GM18858 (cell line): ENCODE data around the gene CLEC18A.
"Not testable (repeated sequence)": the region's sequence is repeated elsewhere in the genome, so short reads cannot be mapped to it uniquely, and the experiment has no call there.

Source experiments
- ATAC-seq: cut with Tn5 transposase; IDR thresholded peaks from one replicate; pipeline ENCODE4 v1.9.1; 2021; ENCODE audit not compliant: unreplicated experiment

CLEC18A gene

DNA sequence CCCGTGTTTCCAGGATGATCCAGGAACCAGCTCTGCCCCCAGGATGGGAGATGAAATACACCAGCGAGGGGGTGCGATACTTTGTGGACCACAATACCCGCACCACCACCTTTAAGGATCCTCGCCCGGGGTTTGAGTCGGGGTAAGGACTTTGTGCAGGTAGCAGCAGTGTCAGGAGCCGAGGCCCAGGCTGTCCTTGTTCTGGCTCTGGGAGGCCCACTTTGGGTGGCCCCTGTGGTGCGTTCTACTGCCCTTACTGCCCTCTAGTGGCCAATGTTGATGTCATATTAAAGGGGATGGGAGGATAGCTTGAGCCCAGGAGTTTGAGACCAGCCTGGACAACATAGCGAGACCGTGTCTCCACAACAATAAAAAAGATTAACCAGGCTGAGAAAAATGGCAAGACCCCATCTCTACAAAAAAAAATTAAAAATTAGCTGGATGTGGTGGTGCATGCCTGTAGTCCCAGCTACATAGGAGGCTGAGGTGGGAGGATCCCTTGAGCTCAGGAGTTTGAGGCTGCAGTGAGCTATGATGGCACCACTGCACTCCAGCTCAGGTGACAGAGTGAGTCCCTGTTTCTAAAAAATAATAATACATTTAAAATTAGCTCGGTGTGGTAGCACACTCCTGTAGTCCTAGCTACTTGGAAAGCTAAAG is 20.9 kb upstream of the CLEC18A start:
- no peak for ATAC-seq

DNA sequence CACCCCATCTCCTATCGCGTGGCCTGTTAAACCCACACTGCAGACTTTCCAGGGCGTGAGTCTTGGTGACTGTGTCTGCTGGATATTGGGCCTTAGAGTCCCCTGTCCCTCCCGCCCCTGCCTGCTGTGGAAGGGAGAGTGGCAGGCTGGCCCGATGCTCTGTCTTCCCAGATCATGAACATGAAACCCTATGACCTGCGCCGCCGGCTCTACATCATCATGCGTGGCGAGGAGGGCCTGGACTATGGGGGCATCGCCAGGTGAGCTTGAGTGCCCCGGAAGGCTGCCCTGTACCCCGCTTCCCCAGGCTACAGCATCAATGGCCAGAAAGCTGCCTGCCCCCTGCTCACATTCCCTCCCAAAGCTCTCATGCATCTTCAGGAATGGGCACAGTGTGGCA is 19.5 kb upstream of the CLEC18A start:
- ATAC-seq: no peak

DNA sequence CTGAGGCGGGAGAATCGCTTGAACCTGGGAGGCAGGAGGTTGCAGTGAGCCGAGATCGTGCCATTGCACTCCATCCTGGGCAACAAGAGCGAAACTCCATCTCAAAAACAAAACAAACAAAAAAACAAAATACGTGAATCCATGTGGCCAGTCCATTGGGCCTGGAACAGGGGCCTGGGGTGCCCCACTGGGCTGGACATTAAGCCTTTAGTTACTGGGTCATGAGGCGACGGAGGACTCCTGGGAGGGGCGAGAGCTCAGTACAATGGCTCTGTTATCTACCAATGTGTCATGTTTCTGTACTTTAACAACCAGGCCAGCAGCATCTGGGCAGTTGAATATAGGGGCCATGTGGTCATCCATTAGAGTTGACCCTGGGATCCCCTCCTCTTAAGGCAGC is 18.9 kb upstream of the CLEC18A start:
- no peak for ATAC-seq

DNA sequence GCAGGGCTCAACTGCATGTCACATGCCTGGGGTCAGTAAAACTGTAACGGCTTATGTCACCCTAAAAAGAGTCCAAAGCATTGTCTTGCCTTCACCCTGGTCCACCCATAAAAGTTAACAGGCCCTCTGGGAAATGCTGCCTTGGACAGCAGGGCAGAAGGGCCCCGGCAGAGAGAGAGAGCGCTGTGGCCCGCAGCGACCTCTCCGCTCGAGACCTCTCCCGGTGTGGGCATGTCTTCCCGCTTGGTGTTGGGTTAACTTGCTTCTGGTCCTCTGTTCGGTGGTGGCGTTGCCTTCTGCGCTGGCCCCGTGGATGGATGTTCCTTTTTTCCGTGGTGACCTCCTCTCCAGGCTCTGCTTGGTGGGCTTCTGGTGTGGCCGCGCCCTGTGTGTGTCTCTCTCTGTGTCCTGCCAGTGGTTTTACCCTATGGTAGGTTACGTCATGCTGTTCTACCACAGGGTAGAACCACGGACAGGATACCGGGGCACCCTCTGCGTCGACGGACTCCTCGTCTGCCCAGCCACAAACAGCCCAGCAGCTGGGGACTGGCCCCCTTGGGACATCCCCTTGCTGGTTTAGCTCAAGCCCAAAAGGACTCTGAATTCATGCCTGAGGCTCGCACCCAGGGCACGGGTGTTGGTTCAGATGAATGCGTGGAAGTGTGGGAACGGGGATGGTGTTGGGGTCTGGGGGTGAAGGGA is 18.3 kb upstream of the CLEC18A start:
- no peak for ATAC-seq

DNA sequence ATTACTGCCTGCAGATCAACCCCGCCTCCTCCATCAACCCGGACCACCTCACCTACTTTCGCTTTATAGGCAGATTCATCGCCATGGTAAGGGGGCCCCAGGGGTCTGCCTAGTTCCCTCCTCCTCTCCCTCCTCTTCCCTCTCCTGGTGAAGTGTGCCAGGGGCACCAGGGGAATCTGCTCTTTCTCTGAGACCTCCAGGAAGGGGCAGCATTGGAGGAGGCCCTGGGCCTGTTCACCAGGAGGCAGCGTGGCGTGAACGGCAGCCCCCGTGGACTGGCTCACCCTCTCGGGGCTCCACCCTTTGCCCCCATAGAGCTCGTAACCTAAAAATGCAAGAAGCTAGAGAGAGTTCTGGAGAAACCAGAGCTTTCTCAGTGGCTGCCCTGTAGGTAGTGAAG is 17.1 kb upstream of the CLEC18A start:
- no peak for ATAC-seq

DNA sequence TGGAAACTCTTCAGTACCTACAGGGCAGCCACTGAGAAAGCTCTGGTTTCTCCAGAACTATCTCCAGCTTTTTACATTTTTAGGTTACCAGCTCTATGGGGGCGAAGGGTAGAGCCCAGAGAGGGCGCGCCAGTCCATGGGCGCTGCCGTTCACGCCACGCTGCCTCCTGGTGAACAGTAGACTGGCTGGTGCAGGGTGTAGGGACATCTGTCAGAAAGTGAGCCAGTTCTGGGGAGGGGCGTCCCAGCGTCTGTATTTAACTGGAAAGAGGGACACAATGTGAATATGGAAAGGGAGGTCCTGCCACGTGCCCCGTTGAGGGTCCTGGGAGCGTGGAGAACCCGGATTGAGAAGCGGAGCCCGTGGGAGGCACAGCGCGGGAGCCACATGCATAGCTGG is 16.4 kb upstream of the CLEC18A start:
- ATAC-seq: no peak

DNA sequence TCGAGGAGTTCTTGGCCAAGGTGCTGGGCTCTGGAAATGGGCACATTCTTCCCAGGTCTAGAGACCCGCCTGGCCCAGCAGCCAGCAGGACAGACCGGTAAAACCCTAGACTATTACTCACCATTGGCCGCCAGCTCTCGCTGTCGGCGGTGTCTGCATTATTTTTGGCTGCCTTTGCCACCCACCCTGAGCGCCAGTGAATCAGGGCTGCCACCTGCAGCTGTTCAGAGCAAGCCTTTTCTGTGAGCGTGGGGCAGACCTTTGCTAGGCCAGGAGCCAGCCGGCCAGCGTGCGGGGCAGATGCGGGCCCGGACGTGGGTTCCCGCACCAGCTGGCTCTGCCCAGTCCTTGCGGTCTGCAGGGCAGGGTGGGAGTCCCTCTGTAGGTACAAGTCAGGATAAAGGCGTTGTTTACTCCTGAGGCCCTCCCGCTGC is 15.8 kb upstream of the CLEC18A start:
- no peak for ATAC-seq

DNA sequence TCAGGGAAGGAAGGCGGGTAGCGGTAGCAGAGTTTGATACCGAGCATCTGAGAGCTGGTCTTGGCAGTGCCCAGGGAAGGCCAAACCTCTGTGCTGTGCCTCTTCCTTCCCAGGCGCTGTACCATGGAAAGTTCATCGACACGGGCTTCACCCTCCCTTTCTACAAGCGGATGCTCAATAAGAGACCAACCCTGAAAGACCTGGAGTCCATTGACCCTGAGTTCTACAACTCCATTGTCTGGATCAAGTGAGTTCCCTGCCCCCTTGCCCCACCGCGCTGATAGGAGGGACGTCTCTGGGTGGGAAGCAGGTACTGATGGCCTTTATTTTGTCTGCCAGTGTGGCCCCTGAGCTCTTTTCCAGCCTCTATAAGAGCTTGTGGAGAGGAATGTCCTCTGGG is 15.4 kb upstream of the CLEC18A start:
- no peak for ATAC-seq

DNA sequence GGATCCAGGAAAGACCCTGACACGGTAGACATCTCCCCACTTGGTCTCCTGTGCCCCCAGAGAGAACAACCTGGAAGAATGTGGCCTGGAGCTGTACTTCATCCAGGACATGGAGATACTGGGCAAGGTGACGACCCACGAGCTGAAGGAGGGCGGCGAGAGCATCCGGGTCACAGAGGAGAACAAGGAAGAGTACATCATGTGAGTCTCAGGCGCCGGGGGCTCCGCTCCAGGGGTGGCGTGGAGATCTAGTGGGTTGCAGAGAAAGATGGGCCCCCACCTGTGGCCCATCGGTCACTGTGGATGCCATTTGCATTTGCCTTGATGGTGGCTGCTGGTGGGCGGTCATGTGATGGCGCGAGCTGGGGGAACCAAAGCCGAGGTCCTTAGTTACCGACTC is 14.9 kb upstream of the CLEC18A start:
- no peak for ATAC-seq

DNA sequence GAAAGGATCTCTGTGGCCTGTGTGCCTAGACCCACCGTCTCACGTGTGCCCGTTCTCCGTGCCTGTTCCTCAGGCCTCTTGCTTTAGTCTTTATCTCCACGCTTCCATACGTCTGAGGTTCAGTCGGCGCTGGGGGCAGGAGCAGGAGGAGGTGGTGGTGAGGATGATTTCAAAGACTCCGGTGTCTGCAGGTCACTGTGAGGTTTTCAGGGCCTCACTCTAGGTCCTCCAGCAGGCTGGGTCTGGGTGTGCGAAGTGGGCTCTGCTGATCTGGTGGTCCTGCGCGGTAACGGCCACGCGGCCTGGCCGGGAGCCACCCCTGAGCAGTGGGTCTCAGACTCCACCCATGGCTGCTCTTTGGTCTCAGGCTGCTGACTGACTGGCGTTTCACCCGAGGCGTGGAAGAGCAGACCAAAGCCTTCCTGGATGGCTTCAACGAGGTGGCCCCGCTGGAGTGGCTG is 14.4 kb upstream of the CLEC18A start:
- ATAC-seq: no peak

DNA sequence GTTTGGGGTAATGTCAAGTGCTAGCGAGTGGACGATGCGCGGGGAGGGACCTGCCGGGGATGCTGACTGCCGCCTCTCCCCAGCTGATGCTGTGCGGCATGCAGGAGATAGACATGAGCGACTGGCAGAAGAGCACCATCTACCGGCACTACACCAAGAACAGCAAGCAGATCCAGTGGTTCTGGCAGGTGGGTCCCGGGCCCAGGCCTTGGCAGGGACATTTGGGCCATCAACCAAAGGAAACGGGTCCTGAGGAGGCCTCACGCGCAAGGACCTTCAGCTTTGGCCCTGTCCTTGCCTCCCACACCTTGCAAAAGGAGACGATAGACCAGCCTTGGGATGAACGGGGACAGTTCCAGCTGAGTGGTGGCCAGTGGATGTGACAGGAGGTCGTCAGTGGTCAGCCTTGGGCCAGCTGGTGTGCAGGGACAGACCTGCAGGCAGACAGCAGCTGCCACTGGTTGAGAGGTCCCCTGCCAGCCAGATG is 13.6 kb upstream of the CLEC18A start:
- no peak for ATAC-seq

DNA sequence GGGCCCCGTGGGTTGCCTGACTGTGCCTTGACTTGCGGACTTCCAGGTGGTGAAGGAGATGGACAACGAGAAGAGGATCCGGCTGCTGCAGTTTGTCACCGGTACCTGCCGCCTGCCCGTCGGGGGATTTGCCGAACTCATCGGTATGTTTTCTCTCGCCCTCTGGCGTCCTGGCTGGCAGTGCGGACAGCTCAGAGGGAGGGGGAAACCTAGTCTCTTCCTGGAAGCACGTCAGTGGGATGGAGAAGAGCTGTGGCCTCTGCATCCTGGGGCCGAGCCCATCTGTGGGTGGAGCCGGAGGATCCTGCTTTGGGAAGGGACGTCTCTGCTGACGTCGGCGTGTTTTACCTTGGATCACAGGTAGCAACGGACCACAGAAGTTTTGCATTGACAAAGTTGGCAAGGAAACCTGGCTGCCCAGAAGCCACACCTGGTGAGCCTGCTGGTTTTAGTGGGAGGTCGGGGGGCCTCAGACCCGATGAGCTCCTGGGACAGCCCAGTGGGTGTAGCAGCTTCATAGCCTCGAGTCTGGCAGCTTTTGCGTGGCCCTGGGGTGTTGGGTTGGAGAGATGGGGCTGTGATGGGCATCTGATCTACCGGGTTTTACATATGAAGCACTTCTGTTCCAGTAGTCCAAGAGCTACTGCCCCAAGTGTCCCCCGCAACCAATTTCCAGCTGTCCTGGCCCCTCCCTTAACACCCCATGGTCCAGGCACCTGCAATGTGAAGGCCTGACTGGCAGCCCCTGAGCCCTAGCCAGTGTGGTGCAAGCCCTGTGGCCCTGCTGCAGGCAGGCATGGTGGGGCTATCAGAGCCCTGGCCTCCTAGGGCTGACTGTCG is 11.9 kb upstream of the CLEC18A start:
- ATAC-seq: no peak

DNA sequence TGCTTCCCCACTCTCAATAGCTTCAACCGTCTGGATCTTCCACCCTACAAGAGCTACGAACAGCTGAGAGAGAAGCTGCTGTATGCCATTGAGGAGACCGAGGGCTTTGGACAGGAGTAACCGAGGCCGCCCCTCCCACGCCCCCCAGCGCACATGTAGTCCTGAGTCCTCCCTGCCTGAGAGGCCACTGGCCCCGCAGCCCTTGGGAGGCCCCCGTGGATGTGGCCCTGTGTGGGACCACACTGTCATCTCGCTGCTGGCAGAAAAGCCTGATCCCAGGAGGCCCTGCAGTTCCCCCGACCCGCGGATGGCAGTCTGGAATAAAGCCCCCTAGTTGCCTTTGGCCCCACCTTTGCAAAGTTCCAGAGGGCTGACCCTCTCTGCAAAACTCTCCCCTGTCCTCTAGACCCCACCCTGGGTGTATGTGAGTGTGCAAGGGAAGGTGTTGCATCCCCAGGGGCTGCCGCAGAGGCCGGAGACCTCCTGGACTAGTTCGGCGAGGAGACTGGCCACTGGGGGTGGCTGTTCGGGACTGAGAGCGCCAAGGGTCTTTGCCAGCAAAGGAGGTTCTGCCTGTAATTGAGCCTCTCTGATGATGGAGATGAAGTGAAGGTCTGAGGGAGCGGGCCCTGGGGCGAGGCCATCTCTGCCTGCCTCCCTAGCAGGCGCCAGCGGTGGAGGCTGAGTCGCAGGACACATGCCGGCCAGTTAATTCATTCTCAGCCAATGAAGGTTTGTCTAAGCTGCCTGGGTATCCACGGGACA is 11.1 kb upstream of the CLEC18A start:
- no peak for ATAC-seq

DNA sequence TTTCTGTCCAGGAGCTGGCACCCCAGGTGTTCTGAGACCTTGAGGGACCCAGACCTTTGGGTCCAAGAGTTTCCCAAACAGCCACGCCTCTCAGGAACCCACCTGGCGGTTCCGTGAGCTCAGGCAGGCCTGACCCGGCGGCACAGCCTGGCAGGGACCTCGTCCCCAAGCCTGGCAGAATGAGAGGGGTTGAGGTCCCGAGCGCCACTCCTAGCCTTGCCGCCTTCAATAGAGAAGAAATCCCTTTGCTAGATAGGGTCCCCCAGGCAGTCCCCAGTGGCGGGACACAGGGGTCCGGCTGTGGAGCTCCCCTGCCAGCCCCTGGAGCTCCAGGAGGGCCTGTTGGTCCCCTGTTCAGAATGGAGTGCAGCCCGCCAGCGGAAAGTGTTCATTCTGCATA is 10.5 kb upstream of the CLEC18A start:
- ATAC-seq: no peak

DNA sequence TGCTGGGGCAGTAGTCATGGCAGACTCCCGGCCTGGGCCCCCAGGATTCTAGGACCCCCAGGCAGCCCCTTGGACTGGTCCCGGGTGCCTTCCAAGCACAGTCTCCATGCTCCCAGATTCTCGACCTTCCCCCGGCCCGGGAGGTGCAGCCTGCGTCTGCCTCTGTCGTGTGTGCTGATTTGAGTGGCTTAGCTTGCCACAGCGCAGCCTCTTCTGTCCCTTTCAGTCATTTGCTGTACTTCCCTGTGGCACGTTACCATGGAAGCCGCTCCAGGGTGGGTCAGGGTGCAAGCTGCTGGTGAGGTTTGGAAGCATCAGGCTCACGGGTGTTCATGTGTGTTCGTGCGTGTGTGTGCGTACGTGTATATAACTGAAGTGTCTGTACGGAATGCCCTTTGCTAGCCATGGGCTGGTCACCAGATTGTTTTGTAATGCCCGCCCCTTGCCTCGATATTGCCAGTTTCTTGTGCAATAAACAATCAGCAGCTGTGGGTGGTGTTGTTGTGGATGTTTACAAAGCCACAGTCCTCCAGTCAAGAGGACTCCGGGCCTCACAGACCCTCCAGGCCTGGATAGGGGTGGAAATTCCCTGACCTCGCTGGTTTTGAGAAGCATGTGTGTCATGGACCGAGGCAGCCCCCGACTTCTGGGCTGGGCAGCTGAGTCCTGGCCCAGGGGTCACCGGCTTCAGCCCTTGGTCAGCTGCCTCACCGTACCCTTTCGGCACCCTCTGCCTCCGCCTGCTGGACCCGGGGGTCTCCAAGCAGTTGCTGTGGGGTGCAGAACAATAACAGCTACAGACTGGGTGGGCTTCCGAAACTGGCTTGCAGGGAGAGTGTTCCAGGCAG is 9.7 kb upstream of the CLEC18A start:
- no peak for ATAC-seq

DNA sequence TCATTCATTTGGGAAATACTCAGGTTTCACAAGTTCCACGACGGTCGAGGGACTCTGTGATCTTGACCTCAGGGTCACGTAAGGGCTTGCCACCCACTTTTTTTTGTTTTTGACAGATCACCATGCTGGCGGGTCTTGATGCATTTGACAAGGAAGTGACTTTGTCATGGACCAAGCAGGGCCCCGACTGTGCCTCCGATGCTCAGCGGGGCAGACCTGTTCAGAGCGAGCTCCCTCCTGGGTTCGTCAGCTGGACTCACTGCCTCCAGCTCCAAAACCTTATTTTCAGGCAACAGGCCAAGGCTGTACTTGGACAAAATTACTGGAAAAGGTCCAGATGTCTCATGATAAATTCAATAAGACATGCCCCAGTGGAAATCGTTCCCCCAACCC is 9.0 kb upstream of the CLEC18A start:
- no peak for ATAC-seq

DNA sequence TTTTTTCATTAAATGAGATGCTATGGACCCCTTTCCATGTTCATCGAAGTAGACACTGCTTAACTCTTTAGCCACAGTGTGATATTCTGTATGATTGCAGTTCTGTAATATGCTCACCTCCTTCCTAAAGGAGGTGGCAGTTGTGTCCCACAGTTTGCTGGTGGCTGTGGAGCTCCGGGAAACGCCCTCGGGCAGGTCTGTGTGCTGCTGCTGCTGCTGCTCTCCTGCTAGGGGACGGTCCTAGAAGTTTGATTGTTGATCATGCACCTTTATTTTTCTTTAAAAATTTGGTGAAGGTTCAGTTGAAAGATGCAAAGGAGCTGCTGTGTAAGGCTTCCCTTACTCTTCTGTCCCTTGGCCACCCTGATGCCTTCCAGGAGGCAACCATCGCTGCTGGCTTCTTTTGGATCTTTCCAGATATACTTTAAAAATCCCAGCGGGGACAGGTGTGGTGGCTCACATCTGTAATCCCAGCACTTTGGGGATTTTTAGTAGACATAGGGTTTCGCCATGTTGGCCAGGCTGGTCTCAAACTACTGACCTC is 8.4 kb upstream of the CLEC18A start:
- no peak for ATAC-seq

DNA sequence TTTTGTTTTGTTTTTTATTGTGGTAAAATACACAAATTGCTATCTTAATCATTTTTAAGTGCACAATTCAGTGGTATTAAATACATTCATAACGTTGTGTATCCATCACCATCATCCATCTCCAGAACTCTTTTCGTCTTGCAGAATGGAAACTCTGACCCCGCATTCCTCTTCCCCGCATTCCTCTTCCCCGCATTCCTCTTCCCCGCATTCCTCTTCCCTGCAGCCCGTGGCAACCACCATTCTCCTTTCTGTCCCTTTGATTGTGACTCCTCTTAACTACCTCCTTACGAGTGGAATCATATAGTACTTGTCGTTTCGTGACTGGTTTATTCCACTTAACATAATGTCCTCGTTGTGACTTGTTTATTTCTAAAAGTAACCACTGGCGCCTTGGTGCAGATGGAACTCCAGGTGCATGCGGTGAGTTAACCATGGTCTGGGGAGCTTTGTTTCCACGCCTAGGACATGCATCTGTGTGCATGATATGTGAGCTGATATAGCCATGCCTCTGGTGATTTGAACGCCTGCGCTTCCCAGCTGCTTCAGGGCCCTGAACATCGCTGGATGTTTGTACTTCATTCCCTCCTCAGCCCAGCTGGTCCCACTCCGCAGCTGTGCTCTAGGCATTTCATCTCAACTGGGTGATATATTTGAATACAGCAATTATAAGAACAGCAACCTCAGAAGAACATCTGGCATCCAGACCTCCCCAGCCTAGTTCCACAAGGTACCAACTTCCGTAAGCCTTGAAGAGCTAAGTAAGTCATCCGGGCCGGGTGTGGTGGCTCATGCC is 7.7 kb upstream of the CLEC18A start:
- not testable (repeated sequence) for ATAC-seq

DNA sequence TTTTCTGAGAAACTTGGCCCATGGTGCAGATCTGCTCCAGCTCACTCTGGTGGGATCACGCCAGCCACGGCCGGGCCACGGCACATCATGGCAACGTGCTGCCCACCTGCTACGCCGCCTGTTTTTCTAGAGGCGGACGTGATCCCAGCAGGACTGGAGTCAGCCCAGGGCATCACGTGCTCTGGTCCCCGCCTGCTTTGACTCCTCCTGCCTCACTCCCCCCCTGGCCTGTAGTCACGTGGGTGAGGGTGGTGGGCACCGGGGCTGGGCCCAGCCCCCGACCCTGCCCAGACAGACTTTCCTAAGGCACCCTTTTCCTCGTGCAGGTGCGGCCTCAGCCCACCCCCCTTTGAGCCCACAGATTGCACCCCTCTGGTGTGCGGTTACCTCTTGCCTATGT is 723 bp upstream of the CLEC18A start:
- not testable (repeated sequence) for ATAC-seq
